HG03280 (cell line): Measurements from ENCODE around the gene VRK2.
"Not testable (repeated sequence)": the region's sequence is repeated elsewhere in the genome, so short reads cannot be mapped to it uniquely, and the experiment has no call there.

Source experiments
- ATAC-seq: cut with Tn5 transposase; IDR thresholded peaks from one replicate; pipeline ENCODE4 v1.9.1; 2021; ENCODE audit warnings: mild to moderate bottlenecking, moderate library complexity; ENCODE audit not compliant: unreplicated experiment

The VRK2 gene

GRCh38 chr2:58052978-58053377 lies 6.4 kb downstream of the VRK2 start:
- ATAC-seq, result no peak

DNA sequence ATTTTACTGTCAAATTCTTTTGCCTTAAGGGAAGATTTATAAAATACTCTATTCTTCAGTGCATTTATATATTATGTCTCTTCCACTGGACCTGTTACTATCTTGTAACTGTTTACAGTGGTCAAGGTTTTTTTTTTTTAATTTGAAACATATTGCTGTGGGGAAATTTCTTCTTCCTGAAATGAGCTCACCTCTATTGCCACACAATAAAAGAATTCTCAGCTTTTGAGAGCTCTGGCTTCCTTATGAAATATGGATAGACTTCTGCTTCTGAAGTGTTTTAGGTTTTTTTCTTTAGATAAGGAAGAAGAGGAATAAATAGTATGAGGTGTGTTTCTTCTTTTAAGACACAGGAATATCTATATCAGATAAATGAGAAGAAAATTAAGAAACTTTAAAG lies 7.7 kb downstream of the VRK2 start:
- no peak for ATAC-seq

GRCh38 chr2:58055033-58055786 lies 8.6 kb downstream of the VRK2 start:
- ATAC-seq, result no peak

DNA sequence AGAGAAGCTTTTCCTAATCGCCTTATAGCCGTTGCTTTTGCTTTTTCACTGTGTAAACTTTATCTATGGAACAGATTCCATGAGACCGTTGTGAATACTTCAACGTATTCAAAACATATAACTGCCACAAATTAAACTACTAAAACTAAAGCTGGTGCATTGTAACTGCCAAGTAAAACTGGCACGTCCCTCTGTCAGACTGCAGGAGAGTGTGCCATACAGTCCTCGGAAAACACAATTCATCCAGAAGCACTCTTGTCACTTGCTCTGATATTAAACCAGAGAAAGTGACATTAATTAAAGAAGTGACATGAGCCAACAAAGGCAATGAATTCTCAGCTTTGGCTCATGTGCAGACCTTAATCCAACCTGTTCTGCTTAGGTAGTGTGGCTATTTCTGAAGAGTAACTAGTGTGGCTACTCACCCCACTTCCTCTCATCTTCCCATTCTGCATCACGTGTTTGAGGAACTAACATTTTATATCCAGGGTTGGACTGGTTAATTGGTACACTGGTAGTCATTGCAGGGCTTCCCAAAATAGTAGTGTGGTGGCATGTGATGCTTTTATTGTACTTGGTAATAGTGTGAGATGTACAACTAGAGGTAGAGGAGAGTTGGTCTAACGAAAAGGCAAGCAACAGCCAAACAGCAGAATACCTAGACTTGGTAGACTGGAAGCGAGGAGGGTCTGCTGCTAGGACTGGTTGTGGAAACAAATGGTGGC lies 9.7 kb downstream of the VRK2 start:
- no peak for ATAC-seq

DNA sequence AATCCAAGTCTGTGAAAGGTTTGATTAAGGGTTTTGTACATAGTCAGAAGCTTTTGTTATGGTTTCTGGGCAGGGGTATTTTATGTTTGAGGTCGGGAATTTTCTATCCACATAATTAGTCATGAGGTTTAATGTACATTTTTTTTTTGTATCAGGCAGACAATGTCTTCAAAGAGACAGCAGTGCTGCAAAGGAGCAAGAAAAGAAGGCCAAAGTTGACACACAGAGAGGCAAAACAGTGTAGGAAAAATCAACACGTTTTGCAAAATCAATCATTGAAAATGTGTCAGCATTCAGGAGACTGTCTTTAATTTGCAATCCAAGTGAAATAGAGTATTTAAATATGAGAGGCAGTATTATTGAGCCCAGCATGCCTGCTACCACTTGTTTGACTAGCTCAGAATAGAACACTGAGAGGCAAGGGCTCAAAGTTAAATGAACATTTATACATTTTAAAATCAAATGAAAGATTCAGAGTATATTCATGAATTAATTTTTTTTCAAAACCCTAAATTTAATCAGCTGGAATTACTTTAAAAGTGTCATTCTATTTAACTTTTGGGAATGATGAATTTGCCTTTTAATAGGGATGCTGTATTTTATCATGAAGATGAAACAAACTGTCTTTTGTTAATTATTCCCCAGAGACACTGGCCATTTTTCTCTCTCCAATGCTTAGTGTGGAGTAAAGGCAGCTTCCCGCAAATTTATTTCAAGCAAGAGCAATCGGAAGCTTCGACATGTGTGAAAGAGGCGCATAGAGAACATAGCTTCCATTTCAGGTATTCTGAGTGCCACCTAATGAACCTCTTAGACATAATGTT lies 11.3 kb downstream of the VRK2 start:
- ATAC-seq, result no peak

- no peak for ATAC-seq
These were observed 17.0 kb downstream of the VRK2 start for GRCh38 chr2:58063641-58064040.

DNA sequence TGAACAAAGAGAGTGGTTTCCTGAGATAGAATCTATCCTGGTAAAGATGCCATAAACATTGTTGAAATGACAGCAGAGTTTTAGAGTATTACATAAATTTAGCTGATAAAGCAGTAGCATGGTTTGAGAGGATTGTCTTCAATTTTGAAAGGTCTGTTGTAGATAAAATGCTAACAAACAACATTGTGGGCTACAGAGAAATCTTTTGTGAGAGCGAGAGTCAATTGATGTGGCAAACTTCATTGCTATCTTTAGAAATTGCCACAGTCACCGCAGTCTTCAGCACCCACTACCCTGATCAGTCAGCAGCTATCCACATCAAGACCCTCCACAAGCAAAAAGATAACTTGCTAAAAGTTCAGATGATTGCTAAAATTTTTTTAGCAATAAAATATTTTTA lies 17.5 kb downstream of the VRK2 start:
- ATAC-seq, result peak; percentile 56

- no peak for ATAC-seq
These were observed 18.6 kb downstream of the VRK2 start for GRCh38 chr2:58065248-58065647.

- ATAC-seq, result no peak
These were observed 20.4 kb downstream of the VRK2 start for GRCh38 chr2:58067001-58067400.

DNA sequence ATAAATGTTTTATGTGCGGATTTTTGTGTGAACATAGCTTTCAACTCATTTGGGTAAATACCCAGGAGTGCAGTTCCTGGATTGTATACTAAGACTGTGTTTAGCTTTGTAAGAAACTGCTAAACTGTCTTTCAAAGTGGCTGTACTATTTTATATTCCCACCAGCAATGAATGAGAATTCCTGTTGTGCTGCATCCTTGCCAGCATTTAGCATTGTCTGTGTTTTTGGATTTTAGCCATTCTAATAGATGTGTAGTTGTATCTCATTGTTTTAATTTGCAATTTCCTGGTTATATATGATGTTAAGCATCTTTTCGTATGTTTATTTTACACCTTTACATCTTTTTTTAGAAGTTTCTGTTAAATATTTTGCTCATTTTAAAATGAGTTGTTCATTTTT lies 24.2 kb downstream of the VRK2 start:
- ATAC-seq, result no peak

DNA sequence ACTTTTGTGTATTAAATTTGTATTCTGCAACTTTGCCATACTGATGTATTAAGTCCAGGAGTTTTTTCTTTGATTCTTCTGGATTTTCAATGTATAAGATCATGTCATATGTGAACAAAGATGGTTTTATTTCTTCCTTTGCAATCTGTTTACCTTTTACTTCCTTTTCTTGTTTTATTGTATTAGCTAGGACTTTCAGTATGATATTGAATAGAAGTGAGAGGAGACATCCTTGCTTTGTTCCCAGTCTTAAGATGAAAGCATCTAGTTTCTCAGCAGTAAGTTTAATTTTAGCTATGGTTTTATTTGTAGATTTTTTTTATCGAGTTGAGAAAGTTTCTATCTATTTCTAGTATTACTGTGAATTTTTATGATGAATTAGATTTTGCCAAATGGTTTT lies 25.5 kb downstream of the VRK2 start:
- ATAC-seq, result no peak

GRCh38 chr2:58073008-58073407 lies 26.4 kb downstream of the VRK2 start:
- ATAC-seq, result no peak

GRCh38 chr2:58073751-58074150 lies 27.1 kb downstream of the VRK2 start:
- ATAC-seq, result no peak

DNA sequence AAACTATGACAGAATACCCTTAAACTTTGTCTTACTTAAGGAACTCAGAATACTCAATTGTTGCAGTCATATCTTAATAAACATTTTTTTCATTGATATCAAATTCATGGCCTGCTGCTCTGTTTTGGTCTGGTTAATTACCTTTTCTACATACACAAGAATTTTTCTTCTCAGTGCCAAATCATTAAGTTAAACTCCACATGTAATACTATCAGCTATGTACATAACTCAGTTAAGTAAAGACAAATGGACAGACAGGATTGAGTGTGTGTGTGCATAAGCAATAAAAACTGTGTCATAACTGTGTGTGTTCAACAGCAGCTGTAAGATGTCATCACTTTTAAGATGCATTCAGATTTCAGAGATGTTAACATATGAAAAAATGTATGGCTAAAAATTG lies 34.4 kb downstream of the VRK2 start:
- no peak for ATAC-seq

DNA sequence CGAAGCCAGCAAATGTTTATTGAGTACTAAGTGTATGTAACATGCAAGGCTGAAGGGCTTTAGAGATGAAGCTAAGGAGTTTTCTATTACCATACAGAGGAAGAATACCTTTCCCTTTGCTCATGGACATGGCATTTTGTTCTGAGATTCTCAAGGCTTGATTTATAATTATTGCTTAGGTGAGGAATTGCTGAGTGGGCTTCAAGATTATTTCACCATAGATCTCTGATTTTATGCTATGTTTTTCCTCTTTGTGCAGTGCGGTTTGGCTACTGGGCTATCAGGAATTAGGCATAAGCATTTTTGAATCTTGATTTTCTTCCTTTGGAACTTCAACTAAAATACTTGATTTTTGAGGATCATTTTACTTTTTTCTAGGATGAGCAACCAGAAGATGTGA lies 42.5 kb downstream of the VRK2 start:
- ATAC-seq, result no peak

DNA sequence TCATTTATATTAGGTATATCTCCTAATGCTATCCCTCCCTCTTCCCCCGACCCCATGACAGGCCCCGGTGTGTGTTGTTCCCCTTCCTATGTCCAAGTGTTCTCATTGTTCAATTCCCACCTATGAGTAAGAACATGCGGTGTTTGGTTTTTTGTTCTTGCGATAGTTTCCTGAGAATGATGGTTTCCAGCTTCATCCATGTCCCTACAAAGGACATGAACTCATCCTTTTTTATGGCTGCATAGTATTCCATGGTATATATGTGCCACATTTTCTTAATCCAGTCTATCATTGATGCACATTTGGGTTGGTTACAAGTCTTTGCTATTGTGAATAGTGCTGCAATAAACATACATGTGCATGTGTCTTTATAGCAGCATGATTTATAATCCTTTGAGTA lies 46.2 kb downstream of the VRK2 start:
- ATAC-seq, result not testable (repeated sequence)

- ATAC-seq, result no peak
These were observed 50.4 kb downstream of the VRK2 start for GRCh38 chr2:58097025-58097424.

DNA sequence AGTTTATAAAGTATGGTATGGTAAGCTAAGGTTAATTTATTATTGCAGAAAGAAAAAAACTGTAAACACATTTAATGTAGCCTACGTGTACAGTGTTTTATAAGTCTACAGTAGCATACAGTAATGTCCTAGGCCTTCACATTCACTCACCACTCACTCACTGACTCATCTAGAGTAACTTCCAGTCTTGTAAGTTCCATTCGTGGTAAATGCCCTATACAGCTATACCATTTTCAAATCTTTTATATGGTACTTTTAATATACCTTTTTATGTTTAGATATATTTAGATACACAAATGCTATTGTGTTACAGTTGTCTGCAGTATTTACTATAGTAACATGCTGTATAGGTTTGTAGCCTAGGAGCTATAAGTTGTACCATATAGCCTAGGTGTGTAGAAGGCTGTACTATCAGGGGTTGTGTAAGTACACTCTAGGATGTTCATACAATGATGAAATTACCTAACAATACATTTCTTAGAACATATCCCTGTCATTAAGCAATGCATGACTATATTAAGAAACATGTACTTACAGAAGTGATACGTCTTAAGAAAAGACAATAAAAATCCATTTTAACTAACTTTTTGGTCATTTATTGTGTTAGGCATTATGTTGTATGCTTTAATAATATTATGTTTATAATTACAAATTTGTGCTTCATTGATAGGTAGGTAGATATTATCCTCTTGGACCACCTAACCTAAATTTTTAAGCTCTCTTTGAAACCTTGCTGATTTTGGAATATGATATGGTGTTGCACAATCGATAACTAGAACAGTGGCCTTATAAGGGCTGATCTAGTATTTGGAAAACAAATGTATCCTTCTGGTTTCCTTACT lies 51.9 kb downstream of the VRK2 start:
- no peak for ATAC-seq

- ATAC-seq, result no peak
These were observed 52.6 kb downstream of the VRK2 start for GRCh38 chr2:58099096-58099769.

- ATAC-seq, result no peak
These were observed 54.9 kb downstream of the VRK2 start for GRCh38 chr2:58101500-58101899.
